Body of pancreas (tissue), 4 donors: Measurements from ENCODE around the gene LIPM. TPM values are rescaled to one million over a fixed set of nuclear protein-coding genes. Genes with fewer than 3 reads are reported as not detected.

Experiments used
- ATAC-seq: fragments of 150-250 bp; one replicate; pipeline ENCODE4 v1.9.1; 2016
- DNase-seq, 4 donors: peaks; one replicate each; pipeline ENCODE4 v3.0.0-alpha.2; 2019
- H3K27ac ChIP-seq, 4 donors: fragments of 200-600 bp; sonication (generic); 1 replicate in 3 of 4; 2 replicates in 1 of 4; pipeline versions ENCODE4 v1.5.1 to v1.6.1; 2016 to 2019; ENCODE audit warnings: mild to moderate bottlenecking in 1 of 4, mixed read lengths in 1 of 4, moderate library complexity in 1 of 4
- H3K27me3 ChIP-seq, 2 donors: fragments of 200-600 bp; sonication (generic); one replicate each; pipeline ENCODE4 v1.6.0; 2016; ENCODE audit warnings: mild to moderate bottlenecking in 1 of 2
- H3K36me3 ChIP-seq, 2 donors: fragments of 200-600 bp; sonication (generic); replicated peaks in 1 of 2; 2 replicates each; pipeline ENCODE4 v1.5.1; 2016; ENCODE audit warnings: low read depth in 2 of 2; ENCODE audit not compliant: insufficient read depth in 1 of 2
- H3K4me1 ChIP-seq: fragments of 200-600 bp; sonication (generic); one replicate; pipeline ENCODE4 v1.6.0; 2016
- H3K4me3 ChIP-seq, 2 donors: fragments of 200-600 bp; sonication (generic); 1 replicate in 1 of 2; 2 replicates in 1 of 2; pipeline ENCODE4 v1.5.1; 2016 to 2019
- H3K9me3 ChIP-seq, 3 donors: fragments of 200-600 bp; sonication (generic); 1 replicate in 2 of 3; 2 replicates in 1 of 3; pipeline ENCODE4 v1.5.1; 2016
- POLR2A ChIP-seq, 3 donors: fragments of 450-650 bp; IDR thresholded peaks; one replicate each; pipeline ENCODE4 v1.6.1; 2016; ENCODE audit warnings: antibody characterized with exemption in 3 of 3, mild to moderate bottlenecking in 2 of 3
- WGBS, 2 donors: methylation state at CpG; one replicate each; pipeline ENCODE4 v1.1.5; 2017; 5-methylcytosine and 5-hydroxymethylcytosine counted together
- intact Hi-C: fragments of 100-400 bp; cut with DNase I; formaldehyde crosslinking; loops from one replicate; pipeline ENCODE4 v1.15.1; 2023
- total RNA-seq, 2 donors: library from RNA; depleted of rRNA; stranded (reverse); fragments of >200 nt; gene quantifications; one replicate each; pipeline ENCODE4 v1.1.0, GENCODE V29; 2016
- TF ChIP-seq, protein P1 (sequence below), 7 experiments: fragments of 450-650 bp in 4 of 7; fragments of 200-600 bp in 3 of 7; sonication (generic) in 3 of 7; IDR thresholded peaks; one replicate each; pipeline ENCODE4 v1.5.1; 2016 to 2019; ENCODE audit warnings: antibody characterized with exemption in 7 of 7

LIPM gene
- total RNA-seq, 2 donors from 2014 or later = not detected

DNA sequence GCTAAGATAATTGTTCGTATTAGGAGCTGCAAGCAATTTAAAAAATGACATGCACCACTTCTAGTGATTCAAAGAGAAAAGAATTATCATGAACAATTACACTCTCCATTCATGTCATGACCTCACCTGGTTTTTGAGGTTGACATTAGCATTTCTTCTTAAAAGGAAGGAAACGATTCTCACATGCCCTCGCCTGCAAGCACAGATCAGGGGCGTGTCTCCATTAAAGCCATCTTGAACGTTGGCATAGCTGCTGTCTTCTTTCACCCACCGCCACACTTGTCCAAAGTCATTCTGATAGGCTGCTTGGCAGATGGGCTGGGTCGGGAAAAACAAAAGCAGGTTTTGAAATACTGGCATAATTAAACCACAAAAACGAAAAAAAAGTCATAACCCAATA, 29.2 kb downstream of the LIPM start:
- no peak overlapping the region for H3K27ac ChIP-seq
- H3K36me3 ChIP-seq = no peaks in the 10 kb centered on the region
- H3K9me3 ChIP-seq = no peaks in the 10 kb centered on the region
- no peak overlapping the region for H3K4me3 ChIP-seq
- no peaks in the 10 kb centered on the region for H3K4me1 ChIP-seq
- no peaks in the 10 kb centered on the region for H3K27me3 ChIP-seq
- intact Hi-C loops = no loop called here
- DNase-seq = no peak
- no peak for ATAC-seq
- WGBS, 2 donors = 58 to 61% methylated on average over 8 of the region's 8 CpGs
- TF ChIP-seq POLR2A (IDR thresholded peaks at IDR 0.05) = no peak
- TF ChIP-seq, protein P1, sequence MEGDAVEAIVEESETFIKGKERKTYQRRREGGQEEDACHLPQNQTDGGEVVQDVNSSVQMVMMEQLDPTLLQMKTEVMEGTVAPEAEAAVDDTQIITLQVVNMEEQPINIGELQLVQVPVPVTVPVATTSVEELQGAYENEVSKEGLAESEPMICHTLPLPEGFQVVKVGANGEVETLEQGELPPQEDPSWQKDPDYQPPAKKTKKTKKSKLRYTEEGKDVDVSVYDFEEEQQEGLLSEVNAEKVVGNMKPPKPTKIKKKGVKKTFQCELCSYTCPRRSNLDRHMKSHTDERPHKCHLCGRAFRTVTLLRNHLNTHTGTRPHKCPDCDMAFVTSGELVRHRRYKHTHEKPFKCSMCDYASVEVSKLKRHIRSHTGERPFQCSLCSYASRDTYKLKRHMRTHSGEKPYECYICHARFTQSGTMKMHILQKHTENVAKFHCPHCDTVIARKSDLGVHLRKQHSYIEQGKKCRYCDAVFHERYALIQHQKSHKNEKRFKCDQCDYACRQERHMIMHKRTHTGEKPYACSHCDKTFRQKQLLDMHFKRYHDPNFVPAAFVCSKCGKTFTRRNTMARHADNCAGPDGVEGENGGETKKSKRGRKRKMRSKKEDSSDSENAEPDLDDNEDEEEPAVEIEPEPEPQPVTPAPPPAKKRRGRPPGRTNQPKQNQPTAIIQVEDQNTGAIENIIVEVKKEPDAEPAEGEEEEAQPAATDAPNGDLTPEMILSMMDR (IDR thresholded peaks at IDR 0.05) = no peak

GRCh38 chr10:88832376-88832775, 29.8 kb downstream of the LIPM start:
- DNase-seq = no peak
- H3K4me1 ChIP-seq = no peaks in the 10 kb centered on the region

DNA sequence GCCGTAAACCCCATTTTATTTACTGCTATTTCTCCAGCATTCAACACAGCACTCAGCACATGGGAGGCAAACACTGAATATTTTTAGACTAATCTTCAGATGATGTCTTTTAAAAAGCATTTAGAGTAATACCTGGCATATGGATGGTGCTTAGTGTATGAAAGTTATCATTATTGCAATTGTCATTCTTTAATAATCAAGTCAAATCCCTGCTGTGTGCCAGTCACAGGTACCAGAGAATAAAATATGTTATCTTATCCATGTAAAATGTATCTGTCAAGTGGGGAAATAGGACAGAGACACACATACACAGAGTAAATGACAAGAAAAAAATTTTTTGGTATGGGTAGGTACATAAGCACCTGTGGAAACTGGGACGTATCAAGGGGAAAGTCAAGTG, 30.6 kb downstream of the LIPM start:
- H3K9me3 ChIP-seq = no peaks in the 10 kb centered on the region
- ATAC-seq = no peak
- no peaks in the 10 kb centered on the region for H3K4me1 ChIP-seq
- no peak overlapping the region for H3K4me3 ChIP-seq
- intact Hi-C loops = no loop called here
- no peak for DNase-seq
- WGBS, 2 donors = 83 to 87% methylated on average over 2 of the region's 2 CpGs
- no peak overlapping the region for H3K27ac ChIP-seq
- H3K36me3 ChIP-seq = no peaks in the 10 kb centered on the region
- H3K27me3 ChIP-seq = no peaks in the 10 kb centered on the region
- no peak for TF ChIP-seq POLR2A (IDR thresholded peaks at IDR 0.05)
- TF ChIP-seq, protein P1 (IDR thresholded peaks at IDR 0.05) = no peak

More at GRCh38 chr10:88832376-88832775, 29.8 kb downstream of the LIPM start:
- ATAC-seq = no peak
- TF ChIP-seq POLR2A (IDR thresholded peaks at IDR 0.05) = no peak
- TF ChIP-seq, protein P1 (IDR thresholded peaks at IDR 0.05) = no peak
- no peaks in the 10 kb centered on the region for H3K27me3 ChIP-seq
- H3K36me3 ChIP-seq = no peaks in the 10 kb centered on the region
- no peak overlapping the region for H3K27ac ChIP-seq
- intact Hi-C loops = no loop called here
- H3K9me3 ChIP-seq = no peaks in the 10 kb centered on the region
- no peak overlapping the region for H3K4me3 ChIP-seq

- no peak overlapping the region for H3K4me3 ChIP-seq
- no peaks in the 10 kb centered on the region for H3K9me3 ChIP-seq
- H3K27me3 ChIP-seq = no peaks in the 10 kb centered on the region
- DNase-seq (no peak), ATAC-seq (no peak)
- intact Hi-C loops = no loop called here
- 49 to 58% methylated on average over 2 of the region's 2 CpGs for WGBS, 2 donors
- no peak overlapping the region for H3K27ac ChIP-seq
- H3K4me1 ChIP-seq = no peaks in the 10 kb centered on the region
- TF ChIP-seq, protein P1 (IDR thresholded peaks at IDR 0.05) = no peak
- TF ChIP-seq POLR2A (IDR thresholded peaks at IDR 0.05) = no peak
- H3K36me3 ChIP-seq = no peaks in the 10 kb centered on the region
Observed at GRCh38 chr10:88833723-88834122, 31.2 kb downstream of the LIPM start.

GRCh38 chr10:88835096-88835909, 32.8 kb downstream of the LIPM start:
- intact Hi-C loops = loop anchor here (5.0 kb wide), 1 partner anchor 97 kb away; no protein-coding TSS in a partner anchor
- peak; percentile 90 for ATAC-seq
- DNase-seq = peak; percentile 87 to 89 (median 88)
- TF ChIP-seq POLR2A (IDR thresholded peaks at IDR 0.05) = no peak
- TF ChIP-seq, protein P1 (IDR thresholded peaks at IDR 0.05) = peak; percentile 70 to 96 (median 91)
- no peak overlapping the region for H3K4me3 ChIP-seq
- H3K27me3 ChIP-seq = no peaks in the 10 kb centered on the region
- H3K9me3 ChIP-seq = no peaks in the 10 kb centered on the region
- H3K27ac ChIP-seq = no peak overlapping the region
- 11 to 13% methylated on average over 10 of the region's 10 CpGs for WGBS, 2 donors
- no peaks in the 10 kb centered on the region for H3K36me3 ChIP-seq
- peaks cover 14% of the 10 kb centered on the region for H3K4me1 ChIP-seq
